ENCODE data around the gene NFIA.

NFIA gene

DNA sequence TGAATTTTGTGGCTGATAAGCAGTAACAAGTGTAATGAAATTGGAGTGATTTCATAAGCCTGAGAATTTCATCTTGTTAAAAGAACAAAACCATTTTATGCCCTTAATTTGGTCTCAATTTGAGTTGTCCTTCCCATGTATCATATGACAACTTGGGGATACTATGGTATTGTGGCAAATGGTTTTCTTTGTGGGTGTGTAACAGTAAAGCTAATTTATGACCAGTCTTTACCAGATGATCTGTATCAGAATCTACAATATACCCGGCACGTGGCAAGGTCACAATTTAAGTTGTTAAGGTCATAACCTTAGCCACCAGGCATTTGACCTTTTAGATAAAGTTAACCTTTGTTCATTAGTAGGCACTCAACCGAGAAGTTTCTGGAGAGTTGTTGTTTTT, 9.1 kb downstream of the NFIA start (continued):
- TF ChIP-seq ZNF146 (tag by site-specific recombination; IDR thresholded peaks at IDR 0.05): 0 out of 2 replicates have a peak, but pooled peaks have one; percentile 11
- no peak for TF ChIP-seq ZNF660 (tag by site-specific recombination; IDR thresholded peaks at IDR 0.05)
- TF ChIP-seq ZFP41 (tag by site-specific recombination; IDR thresholded peaks at IDR 0.05; ENCODE audit: borderline replicate concordance): no peak
- peak; percentile 85; the same call in 1 of the 2 replicates for TF ChIP-seq KLF7 (tag by site-specific recombination; IDR thresholded peaks at IDR 0.05; ENCODE audit: borderline replicate concordance)
- TF ChIP-seq ZNF37A (tag by site-specific recombination; IDR thresholded peaks at IDR 0.05): no peak; the same call in 1 of the 2 replicates
- 0 out of 2 replicates have a peak, but pooled peaks have one; percentile 12 for TF ChIP-seq ZNF341 (tag by site-specific recombination; IDR thresholded peaks at IDR 0.05; ENCODE audit: low read depth)
- no peak for TF ChIP-seq ZNF654 (tag by site-specific recombination; IDR thresholded peaks at IDR 0.05; ENCODE audit: low read depth)
- peak; percentile 93 for TF ChIP-seq ZNF366 (tag by site-specific recombination; conservative IDR thresholded peaks at IDR 0.05)
- TF ChIP-seq YY1 (tag by site-specific recombination; IDR thresholded peaks at IDR 0.05): no peak
- TF ChIP-seq, protein P1, sequence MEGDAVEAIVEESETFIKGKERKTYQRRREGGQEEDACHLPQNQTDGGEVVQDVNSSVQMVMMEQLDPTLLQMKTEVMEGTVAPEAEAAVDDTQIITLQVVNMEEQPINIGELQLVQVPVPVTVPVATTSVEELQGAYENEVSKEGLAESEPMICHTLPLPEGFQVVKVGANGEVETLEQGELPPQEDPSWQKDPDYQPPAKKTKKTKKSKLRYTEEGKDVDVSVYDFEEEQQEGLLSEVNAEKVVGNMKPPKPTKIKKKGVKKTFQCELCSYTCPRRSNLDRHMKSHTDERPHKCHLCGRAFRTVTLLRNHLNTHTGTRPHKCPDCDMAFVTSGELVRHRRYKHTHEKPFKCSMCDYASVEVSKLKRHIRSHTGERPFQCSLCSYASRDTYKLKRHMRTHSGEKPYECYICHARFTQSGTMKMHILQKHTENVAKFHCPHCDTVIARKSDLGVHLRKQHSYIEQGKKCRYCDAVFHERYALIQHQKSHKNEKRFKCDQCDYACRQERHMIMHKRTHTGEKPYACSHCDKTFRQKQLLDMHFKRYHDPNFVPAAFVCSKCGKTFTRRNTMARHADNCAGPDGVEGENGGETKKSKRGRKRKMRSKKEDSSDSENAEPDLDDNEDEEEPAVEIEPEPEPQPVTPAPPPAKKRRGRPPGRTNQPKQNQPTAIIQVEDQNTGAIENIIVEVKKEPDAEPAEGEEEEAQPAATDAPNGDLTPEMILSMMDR (tag by site-specific recombination; IDR thresholded peaks at IDR 0.05): no peak
- no peak for TF ChIP-seq ZNF169 (tag by site-specific recombination; IDR thresholded peaks at IDR 0.05)
- no peak for TF ChIP-seq ZNF221 (tag by site-specific recombination; IDR thresholded peaks at IDR 0.05; ENCODE audit: borderline replicate concordance)
- TF ChIP-seq ZNF133 (tag by site-specific recombination; IDR thresholded peaks at IDR 0.05): no peak
- TF ChIP-seq ZNF433 (tag by site-specific recombination; IDR thresholded peaks at IDR 0.05; ENCODE audit: low read depth): no peak
- peak; percentile 99 for TF ChIP-seq OSR2 (tag by site-specific recombination; IDR thresholded peaks at IDR 0.05)
- TF ChIP-seq TRIM28 (IDR thresholded peaks at IDR 0.05; ENCODE audit: borderline replicate concordance, low read length): no peak
- no peak for TF ChIP-seq ZNF560 (tag by site-specific recombination; IDR thresholded peaks at IDR 0.05; ENCODE audit: borderline replicate concordance)
- peak; percentile 82 for TF ChIP-seq OVOL3 (tag by site-specific recombination; IDR thresholded peaks at IDR 0.05)
- no peak for TF ChIP-seq ZNF184 (tag by site-specific recombination; IDR thresholded peaks at IDR 0.05)
- no peak for TF ChIP-seq ZNF114 (tag by site-specific recombination; IDR thresholded peaks at IDR 0.05)
- TF ChIP-seq ZBTB1 (tag by site-specific recombination; IDR thresholded peaks at IDR 0.05): peak; percentile 41
- TF ChIP-seq, protein P2, sequence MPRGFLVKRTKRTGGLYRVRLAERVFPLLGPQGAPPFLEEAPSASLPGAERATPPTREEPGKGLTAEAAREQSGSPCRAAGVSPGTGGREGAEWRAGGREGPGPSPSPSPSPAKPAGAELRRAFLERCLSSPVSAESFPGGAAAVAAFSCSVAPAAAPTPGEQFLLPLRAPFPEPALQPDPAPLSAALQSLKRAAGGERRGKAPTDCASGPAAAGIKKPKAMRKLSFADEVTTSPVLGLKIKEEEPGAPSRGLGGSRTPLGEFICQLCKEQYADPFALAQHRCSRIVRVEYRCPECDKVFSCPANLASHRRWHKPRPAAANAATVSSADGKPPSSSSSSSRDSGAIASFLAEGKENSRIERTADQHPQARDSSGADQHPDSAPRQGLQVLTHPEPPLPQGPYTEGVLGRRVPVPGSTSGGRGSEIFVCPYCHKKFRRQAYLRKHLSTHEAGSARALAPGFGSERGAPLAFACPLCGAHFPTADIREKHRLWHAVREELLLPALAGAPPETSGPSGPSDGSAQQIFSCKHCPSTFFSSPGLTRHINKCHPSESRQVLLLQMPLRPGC (tag by site-specific recombination; IDR thresholded peaks at IDR 0.05): peak; percentile 90
- peak; percentile 87 for TF ChIP-seq KLF1 (tag by site-specific recombination; IDR thresholded peaks at IDR 0.05)
- TF ChIP-seq ZNF175 (tag by site-specific recombination; IDR thresholded peaks at IDR 0.05): no peak
- TF ChIP-seq BCL11B (tag by site-specific recombination; IDR thresholded peaks at IDR 0.05; ENCODE audit: low read depth): no peak
- TF ChIP-seq, protein P3, sequence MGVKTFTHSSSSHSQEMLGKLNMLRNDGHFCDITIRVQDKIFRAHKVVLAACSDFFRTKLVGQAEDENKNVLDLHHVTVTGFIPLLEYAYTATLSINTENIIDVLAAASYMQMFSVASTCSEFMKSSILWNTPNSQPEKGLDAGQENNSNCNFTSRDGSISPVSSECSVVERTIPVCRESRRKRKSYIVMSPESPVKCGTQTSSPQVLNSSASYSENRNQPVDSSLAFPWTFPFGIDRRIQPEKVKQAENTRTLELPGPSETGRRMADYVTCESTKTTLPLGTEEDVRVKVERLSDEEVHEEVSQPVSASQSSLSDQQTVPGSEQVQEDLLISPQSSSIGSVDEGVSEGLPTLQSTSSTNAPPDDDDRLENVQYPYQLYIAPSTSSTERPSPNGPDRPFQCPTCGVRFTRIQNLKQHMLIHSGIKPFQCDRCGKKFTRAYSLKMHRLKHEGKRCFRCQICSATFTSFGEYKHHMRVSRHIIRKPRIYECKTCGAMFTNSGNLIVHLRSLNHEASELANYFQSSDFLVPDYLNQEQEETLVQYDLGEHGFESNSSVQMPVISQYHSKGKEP (tag by site-specific recombination; IDR thresholded peaks at IDR 0.05): peak; percentile 80
- TF ChIP-seq ZNF426 (tag by site-specific recombination; IDR thresholded peaks at IDR 0.05): no peak
- TF ChIP-seq, protein P4, sequence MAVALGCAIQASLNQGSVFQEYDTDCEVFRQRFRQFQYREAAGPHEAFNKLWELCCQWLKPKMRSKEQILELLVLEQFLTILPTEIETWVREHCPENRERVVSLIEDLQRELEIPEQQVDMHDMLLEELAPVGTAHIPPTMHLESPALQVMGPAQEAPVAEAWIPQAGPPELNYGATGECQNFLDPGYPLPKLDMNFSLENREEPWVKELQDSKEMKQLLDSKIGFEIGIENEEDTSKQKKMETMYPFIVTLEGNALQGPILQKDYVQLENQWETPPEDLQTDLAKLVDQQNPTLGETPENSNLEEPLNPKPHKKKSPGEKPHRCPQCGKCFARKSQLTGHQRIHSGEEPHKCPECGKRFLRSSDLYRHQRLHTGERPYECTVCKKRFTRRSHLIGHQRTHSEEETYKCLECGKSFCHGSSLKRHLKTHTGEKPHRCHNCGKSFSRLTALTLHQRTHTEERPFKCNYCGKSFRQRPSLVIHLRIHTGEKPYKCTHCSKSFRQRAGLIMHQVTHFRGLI (tag by site-specific recombination; IDR thresholded peaks at IDR 0.05): peak; percentile 39; the same call in 1 of the 2 replicates
- TF ChIP-seq, protein P5, sequence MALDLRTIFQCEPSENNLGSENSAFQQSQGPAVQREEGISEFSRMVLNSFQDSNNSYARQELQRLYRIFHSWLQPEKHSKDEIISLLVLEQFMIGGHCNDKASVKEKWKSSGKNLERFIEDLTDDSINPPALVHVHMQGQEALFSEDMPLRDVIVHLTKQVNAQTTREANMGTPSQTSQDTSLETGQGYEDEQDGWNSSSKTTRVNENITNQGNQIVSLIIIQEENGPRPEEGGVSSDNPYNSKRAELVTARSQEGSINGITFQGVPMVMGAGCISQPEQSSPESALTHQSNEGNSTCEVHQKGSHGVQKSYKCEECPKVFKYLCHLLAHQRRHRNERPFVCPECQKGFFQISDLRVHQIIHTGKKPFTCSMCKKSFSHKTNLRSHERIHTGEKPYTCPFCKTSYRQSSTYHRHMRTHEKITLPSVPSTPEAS (tag by site-specific recombination; IDR thresholded peaks at IDR 0.05): peak; percentile 88
- no peak for TF ChIP-seq ZNF223 (tag by site-specific recombination; IDR thresholded peaks at IDR 0.05)
- TF ChIP-seq ZNF354C (tag by site-specific recombination; IDR thresholded peaks at IDR 0.05; ENCODE audit: borderline replicate concordance, low read depth): no peak
- TF ChIP-seq, protein P6, sequence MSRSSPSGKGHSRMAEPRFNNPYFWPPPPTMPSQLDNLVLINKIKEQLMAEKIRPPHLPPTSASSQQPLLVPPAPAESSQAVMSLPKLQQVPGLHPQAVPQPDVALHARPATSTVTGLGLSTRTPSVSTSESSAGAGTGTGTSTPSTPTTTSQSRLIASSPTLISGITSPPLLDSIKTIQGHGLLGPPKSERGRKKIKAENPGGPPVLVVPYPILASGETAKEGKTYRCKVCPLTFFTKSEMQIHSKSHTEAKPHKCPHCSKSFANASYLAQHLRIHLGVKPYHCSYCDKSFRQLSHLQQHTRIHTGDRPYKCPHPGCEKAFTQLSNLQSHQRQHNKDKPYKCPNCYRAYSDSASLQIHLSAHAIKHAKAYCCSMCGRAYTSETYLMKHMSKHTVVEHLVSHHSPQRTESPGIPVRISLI (tag by site-specific recombination; IDR thresholded peaks at IDR 0.05): no peak
- no peak for TF ChIP-seq GLI4 (tag by site-specific recombination; IDR thresholded peaks at IDR 0.05)
- peak; percentile 99 for TF ChIP-seq KLF10 (tag by site-specific recombination; IDR thresholded peaks at IDR 0.05)

All from HEK293 (cell line).